Measurements from ENCODE around the gene BTBD17.

Gene BTBD17

DNA sequence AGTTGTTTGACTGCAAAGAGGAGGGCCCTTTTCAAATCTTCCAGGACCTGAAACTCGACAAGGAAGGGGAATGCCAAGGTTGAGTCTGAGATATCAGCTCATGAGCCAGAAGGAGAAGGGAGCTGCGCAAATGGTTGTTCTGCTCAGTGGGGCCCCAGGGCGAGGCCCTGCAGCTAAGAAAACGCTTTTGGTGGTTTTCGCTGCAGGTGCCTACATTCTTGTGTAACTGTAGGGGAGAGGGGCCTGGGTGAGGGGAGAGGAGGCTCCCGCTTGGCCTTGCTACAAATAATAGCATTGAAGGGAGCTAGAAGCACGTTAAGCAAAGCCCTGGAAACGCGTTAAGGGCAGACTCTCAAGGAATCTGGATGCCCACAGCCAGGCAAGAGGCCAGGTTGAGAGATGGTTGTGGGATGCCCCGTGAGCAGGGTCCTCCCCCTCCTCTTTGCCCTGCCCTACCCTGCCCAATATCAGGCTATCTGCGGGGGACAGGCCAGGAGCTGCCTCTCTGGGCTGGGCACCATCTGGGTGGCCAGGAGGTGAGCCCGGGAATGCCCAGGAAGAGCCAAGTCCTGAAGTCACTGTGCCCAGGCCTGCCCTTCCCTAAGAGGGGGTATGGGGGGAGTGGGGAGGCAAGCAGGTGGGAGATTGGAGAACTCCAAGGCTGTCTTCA lies 27.6 kb upstream of the BTBD17 start:
- no peak for DNase-seq (ENCODE audit: extremely low read depth in 1 of 2, low read depth in 1 of 2)

DNA sequence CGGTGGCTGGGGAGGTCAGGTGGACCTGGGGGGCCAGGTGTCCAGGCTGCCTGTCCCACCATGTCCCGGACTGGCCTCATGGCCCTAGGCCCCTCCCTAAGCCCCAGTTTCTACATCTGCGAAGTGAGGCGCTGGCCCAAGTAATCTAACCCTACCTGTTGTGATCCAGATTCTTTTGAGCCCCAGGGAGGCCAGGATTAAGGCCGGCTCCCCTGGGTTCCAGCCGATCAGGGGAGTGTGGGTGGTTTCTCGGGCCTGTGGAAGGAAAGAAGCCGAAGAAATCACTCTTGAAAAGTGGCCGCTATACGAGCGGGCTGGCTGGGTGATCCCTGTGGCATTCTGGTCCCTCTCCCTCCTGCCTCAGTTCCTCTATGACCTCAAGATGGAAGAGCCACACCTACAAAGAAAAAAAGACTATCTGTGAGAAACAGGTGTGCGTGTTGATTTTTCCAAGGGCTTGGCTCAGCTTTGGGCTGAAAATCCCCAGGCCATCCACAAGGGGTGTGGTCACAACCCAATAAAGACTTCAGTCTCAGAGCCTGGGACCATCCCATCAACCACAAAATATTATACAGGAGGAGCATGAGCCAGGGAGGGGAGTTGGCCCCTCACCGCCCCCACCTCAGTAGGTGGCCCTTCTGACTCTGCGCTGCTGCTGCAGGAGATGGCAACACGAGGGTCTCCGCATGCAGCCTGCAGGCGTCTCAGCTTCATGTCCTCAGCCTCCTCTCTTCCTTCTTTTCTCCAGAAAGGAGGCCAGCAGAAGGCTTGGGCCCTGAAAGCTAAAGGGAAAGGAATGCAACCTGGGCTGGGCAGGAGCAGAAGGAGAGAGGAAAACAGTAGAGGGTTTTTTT lies 25.9 kb upstream of the BTBD17 start:
- DNase-seq (ENCODE audit: extremely low read depth in 1 of 2, low read depth in 1 of 2): no peak

DNA sequence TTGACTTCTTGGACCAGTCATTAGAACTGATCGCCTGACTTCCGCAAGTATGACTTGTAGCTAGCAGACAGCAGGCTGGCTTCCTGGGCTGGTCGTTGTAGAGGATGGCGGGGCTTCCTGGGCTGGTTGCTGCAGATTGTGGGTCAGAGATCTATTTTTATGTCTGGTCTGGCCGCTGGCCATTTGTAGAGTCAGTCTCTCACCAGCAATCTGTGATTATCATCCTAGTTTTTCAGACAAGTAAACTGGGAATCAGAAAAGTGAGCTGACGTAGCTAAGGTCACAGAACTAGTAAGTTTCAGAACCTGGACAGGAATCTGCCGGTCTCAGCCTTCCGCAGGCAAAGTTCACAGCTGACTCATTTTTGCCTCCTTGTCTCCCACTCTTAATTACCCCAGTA lies 24.7 kb upstream of the BTBD17 start:
- no peak for DNase-seq (ENCODE audit: extremely low read depth in 1 of 2, low read depth in 1 of 2)

DNA sequence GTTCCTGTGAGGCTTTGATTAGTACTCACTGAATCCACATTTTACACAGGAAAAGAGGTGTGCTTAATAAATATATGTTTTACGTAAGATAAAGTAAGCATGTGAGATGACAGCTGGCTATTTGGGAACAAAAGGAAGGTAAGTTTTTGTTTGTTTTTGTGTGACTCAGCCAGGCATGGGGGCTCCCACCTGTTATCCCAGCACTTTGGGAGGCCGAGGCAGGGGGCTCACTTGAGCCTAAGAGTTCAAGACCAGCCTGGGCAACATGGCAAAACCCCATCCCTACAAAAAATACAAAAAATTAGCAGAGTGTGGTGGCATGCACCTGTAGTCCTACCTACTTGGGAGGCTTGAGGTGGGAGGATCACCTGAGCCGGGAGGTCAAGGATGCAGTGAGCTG lies 23.5 kb upstream of the BTBD17 start:
- DNase-seq (ENCODE audit: extremely low read depth in 1 of 2, low read depth in 1 of 2): no peak

DNA sequence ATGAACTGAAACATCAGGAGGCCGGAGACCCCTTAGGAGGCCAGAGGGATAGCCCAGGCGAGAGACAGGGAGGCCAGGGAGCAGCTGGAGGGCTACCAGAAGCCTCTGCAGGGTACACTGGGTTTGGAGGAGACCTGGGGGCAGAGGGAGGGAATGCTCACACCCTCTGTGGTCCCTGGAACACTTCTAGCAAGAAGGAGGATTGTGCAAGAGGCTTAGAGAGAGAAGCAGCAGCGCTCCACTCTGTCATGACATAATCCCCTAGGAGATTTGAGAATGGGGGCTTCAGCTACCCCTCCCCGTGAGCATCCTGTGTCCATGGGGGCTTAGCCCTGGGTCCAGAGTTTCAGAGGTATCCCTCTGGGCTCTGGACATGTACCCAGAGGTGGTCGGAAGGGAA lies 21.5 kb upstream of the BTBD17 start:
- no peak for DNase-seq (ENCODE audit: extremely low read depth in 1 of 2, low read depth in 1 of 2)

- no peak for DNase-seq (ENCODE audit: extremely low read depth in 1 of 2, low read depth in 1 of 2)
Observed at GRCh38 chr17:74380959-74381808, 19.5 kb upstream of the BTBD17 start.

- DNase-seq (ENCODE audit: extremely low read depth in 1 of 2, low read depth in 1 of 2): no peak
Observed at GRCh38 chr17:74380086-74380958, 18.7 kb upstream of the BTBD17 start.

DNA sequence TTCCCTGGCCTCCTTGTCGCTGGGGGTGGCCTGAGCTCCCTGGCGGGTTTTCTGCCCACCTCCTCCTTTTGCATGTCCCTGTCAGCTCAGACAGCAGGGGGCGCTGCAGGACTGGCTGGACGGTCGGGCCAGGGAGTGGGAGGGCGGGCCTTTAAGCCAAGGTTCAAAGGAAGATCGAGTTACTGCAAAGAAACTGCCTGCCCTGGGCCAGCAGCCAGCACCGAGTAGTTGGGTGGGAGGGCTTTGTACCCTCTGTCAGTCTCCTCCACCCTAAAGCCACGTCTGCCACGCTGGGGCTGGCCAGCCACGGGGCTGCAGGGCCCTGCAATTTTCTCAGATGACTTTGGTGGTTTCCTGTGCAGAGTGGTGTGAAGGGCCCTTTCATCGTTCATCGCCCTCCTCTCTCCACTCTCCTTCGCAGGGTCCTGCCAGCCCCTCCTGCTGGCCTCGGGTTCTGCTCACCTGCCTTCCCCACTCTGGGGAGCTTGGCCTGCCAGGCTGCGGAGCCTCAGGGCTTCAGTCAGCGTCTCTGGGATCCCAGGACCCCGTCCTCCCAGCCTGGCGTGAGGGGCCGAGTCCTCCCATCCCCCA lies 17.9 kb upstream of the BTBD17 start:
- peak; percentile 82 to 91 for DNase-seq (ENCODE audit: extremely low read depth in 1 of 2, low read depth in 1 of 2)

GRCh38 chr17:74374858-74375257 lies 13.2 kb upstream of the BTBD17 start:
- no peak for DNase-seq (ENCODE audit: extremely low read depth in 1 of 2, low read depth in 1 of 2)

GRCh38 chr17:74373838-74374606 lies 12.4 kb upstream of the BTBD17 start:
- no peak for DNase-seq (ENCODE audit: extremely low read depth in 1 of 2, low read depth in 1 of 2)

GRCh38 chr17:74372426-74372825 lies 10.8 kb upstream of the BTBD17 start:
- no peak for DNase-seq (ENCODE audit: extremely low read depth in 1 of 2, low read depth in 1 of 2)

DNA sequence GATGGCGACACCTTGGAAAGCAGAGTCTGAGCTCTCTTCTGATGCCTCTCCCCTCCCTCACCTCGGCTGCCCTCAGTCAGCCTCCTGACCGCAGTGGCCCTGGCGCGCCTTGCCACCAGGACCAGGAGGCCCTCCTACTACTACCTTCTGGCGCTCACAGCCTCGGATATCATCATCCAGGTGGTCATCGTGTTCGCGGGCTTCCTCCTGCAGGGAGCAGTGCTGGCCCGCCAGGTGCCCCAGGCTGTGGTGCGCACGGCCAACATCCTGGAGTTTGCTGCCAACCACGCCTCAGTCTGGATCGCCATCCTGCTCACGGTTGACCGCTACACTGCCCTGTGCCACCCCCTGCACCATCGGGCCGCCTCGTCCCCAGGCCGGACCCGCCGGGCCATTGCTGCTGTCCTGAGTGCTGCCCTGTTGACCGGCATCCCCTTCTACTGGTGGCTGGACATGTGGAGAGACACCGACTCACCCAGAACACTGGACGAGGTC lies 10.0 kb upstream of the BTBD17 start:
- no peak for DNase-seq (ENCODE audit: extremely low read depth in 1 of 2, low read depth in 1 of 2)

DNA sequence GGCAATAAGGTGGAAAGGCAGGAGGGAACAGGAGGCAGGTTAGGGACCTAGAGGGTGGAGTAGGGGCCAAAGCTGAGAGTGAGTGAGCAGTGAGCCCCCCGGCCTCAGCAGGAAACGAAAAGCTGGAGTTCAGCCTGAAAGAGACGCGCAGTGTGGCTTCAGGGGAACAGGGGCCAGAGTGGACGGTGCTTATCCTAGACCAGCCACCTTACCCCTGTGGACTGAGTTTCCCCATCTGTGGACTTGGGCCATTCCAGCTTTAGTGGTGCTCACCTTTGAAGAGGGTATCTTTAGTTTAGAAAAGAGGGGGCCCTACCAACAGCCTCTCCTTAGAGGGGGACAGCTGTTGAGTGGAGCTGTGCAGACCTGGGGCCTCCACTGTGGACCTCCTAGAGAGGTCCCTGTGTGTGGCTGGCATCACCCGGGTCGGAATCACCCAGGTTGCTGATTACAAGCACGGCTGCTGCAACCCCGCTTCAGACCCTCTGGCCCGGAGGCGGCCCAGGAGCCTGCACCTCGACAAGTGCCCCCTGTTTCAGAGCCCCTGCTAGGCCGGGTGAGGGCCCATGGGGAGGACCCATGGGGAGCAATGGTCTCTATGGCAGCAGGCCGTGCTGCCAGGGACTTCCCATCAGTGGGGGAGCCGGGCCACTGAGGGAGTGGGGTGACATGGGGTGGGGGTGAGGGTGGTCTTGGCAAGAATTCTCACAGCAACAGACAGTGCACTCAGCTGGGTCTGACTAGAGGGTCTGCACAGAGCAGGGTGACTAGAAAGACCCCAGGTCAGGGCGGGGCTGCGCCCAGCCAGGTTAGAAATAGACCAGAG lies 8.2 kb upstream of the BTBD17 start:
- DNase-seq (ENCODE audit: extremely low read depth in 1 of 2, low read depth in 1 of 2): no peak

DNA sequence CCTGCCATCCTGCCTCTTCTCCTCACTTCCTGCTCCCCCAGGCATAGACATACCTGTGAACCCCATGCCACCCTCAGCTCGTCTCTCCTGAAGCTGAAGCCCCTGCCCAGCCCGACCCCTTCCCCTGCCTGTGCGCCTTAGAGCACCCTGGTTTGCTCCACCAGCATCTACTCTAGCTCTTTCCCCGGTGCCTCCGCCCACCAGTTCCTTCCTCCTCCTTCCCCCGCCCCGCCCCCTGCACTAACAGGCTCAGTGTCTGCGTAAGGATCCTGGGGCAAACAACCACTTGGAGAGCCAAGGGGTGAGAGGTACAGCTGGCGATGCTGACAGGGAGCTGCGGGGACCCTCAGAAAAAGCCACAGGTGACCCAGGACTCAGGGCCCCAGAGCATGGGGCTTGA lies 7.6 kb upstream of the BTBD17 start:
- peak; percentile 25 to 54 for DNase-seq (ENCODE audit: extremely low read depth in 1 of 2, low read depth in 1 of 2)

GRCh38 chr17:74368341-74369081 lies 6.8 kb upstream of the BTBD17 start:
- DNase-seq (ENCODE audit: extremely low read depth in 1 of 2, low read depth in 1 of 2): peak; percentile 25 to 68

GRCh38 chr17:74367206-74367605 lies 5.5 kb upstream of the BTBD17 start, which contains the start of gene GPR142:
Gene GPR142, plus strand, starts transcription at chr17:74367506. Its CDS starts 2,035 bp downstream, at chr17:74369541.
- no peak for DNase-seq (ENCODE audit: extremely low read depth in 1 of 2, low read depth in 1 of 2)

DNA sequence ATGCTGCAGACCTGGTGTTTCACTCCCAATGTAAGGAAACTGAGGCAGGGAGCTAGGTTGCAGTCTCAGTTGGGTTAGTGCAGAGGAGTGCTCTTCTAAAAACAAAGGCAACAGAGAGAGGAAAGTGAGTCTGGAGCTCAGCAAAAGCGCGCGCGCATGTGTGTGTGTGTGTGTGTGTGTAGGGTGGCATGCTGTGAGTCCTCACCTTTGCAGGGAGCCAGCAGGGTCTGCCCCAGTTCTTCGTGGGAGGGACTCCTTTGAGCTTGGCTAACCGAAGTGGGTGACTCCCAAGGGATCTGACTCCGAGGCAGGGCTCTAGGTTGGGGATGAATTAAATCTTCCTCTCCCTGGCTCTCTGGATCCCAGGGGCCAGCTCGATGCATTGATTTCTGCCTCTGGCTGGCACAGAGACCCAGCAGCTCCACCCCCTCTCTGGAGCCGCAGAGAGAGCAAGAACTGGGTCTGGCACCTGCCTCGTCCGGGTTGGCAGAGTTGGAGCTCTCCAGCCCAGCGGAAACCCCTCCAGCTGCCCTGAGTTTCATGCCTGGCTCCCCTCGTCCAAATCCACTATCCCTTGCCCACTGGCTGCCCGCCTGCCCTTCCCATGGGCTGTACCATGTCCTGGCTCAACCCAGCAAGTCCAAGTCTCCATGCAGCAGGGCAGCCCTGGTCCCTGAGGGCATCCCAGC lies 1.3 kb upstream of the BTBD17 start:
- no peak for DNase-seq (ENCODE audit: extremely low read depth in 1 of 2, low read depth in 1 of 2)

All from activated CD8-positive, alpha-beta memory T cell treated with anti-CD3 and anti-CD28 coated beads for 1 hour (primary cell).